T-helper 2 cell treated with Interferon-gamma antibody and Interleukin-4, amounts not matched to agents 5 μg/mL and 100 μg/mL, for 36 hours (primary cell): ENCODE results near the gene A3GALT2.

Experiments
- DNase-seq: peaks from one replicate; pipeline ENCODE4 v3.0.0; 2021; ENCODE audit warnings: low spot score
- H3K27ac Mint-ChIP-seq: one replicate; pipeline ENCODE4 v1.8.0; 2021; ENCODE audit warnings: mild to moderate bottlenecking, mixed read lengths
- H3K27me3 Mint-ChIP-seq: one replicate; pipeline ENCODE4 v1.8.0; 2021; ENCODE audit warnings: low read depth, mixed read lengths
- H3K36me3 Mint-ChIP-seq: one replicate; pipeline ENCODE4 v1.8.0; 2021; ENCODE audit warnings: low read depth, mixed read lengths
- H3K4me1 Mint-ChIP-seq: one replicate; pipeline ENCODE4 v1.8.0; 2021; ENCODE audit warnings: low read depth, mixed read lengths
- H3K4me3 Mint-ChIP-seq: one replicate; pipeline ENCODE4 v1.8.0; 2022; ENCODE audit warnings: mild to moderate bottlenecking, moderate library complexity, mixed read lengths
- H3K9me3 Mint-ChIP-seq: one replicate; pipeline ENCODE4 v1.8.0; 2021; ENCODE audit warnings: mixed read lengths

A3GALT2 gene

GRCh38 chr1:33346927-33347649 is 26.2 kb upstream of the A3GALT2 start:
- H3K27ac Mint-ChIP-seq, result peak overlapping the region; percentile 71
- H3K4me3 Mint-ChIP-seq, result peak overlapping the region; percentile 89
- peaks cover 3% of the 10 kb centered on the region for H3K27me3 Mint-ChIP-seq
- H3K36me3 Mint-ChIP-seq, result peaks cover 28% of the 10 kb centered on the region
- DNase-seq, result no peak
- H3K4me1 Mint-ChIP-seq, result peaks cover 48% of the 10 kb centered on the region
- no peaks in the 10 kb centered on the region for H3K9me3 Mint-ChIP-seq

- H3K4me3 Mint-ChIP-seq, result peak overlapping the region; percentile 89
- no peak for DNase-seq
- peaks cover 3% of the 10 kb centered on the region for H3K27me3 Mint-ChIP-seq
- H3K9me3 Mint-ChIP-seq, result no peaks in the 10 kb centered on the region
- H3K27ac Mint-ChIP-seq, result peak overlapping the region; percentile 71
- peaks cover 48% of the 10 kb centered on the region for H3K4me1 Mint-ChIP-seq
- peaks cover 28% of the 10 kb centered on the region for H3K36me3 Mint-ChIP-seq
These were observed 25.6 kb upstream of the A3GALT2 start for GRCh38 chr1:33346533-33346926.

GRCh38 chr1:33344896-33345560 is 24.1 kb upstream of the A3GALT2 start:
- no peak for DNase-seq
- Mint-ChIP-seq H3K9me3 (no peaks in the 10 kb centered on the region), H3K27me3 (no peaks in the 10 kb centered on the region)

GRCh38 chr1:33343539-33343938 is 22.6 kb upstream of the A3GALT2 start:
- H3K4me3 Mint-ChIP-seq, result no peak overlapping the region
- no peak overlapping the region for H3K27ac Mint-ChIP-seq
- H3K4me1 Mint-ChIP-seq, result peaks cover 37% of the 10 kb centered on the region
- DNase-seq, result no peak
- no peaks in the 10 kb centered on the region for H3K9me3 Mint-ChIP-seq
- H3K27me3 Mint-ChIP-seq, result no peaks in the 10 kb centered on the region
- H3K36me3 Mint-ChIP-seq, result peaks cover 34% of the 10 kb centered on the region

More at GRCh38 chr1:33344896-33345560, 24.1 kb upstream of the A3GALT2 start:
- no peak overlapping the region for H3K27ac Mint-ChIP-seq
- H3K4me3 Mint-ChIP-seq, result no peak overlapping the region
- H3K36me3 Mint-ChIP-seq, result peaks cover 34% of the 10 kb centered on the region
- peaks cover 35% of the 10 kb centered on the region for H3K4me1 Mint-ChIP-seq

- no peak overlapping the region for H3K27ac Mint-ChIP-seq
- peaks cover 33% of the 10 kb centered on the region for H3K4me1 Mint-ChIP-seq
- peaks cover 29% of the 10 kb centered on the region for H3K36me3 Mint-ChIP-seq
- no peaks in the 10 kb centered on the region for H3K27me3 Mint-ChIP-seq
- DNase-seq, result no peak
- no peak overlapping the region for H3K4me3 Mint-ChIP-seq
- H3K9me3 Mint-ChIP-seq, result no peaks in the 10 kb centered on the region
These were observed 21.3 kb upstream of the A3GALT2 start for GRCh38 chr1:33342041-33342723.

GRCh38 chr1:33341190-33341589 is 20.3 kb upstream of the A3GALT2 start:
- DNase-seq, result no peak
- H3K9me3 Mint-ChIP-seq, result no peaks in the 10 kb centered on the region
- H3K27ac Mint-ChIP-seq, result no peak overlapping the region
- no peaks in the 10 kb centered on the region for H3K27me3 Mint-ChIP-seq
- H3K36me3 Mint-ChIP-seq, result peaks cover 20% of the 10 kb centered on the region
- H3K4me1 Mint-ChIP-seq, result peaks cover 23% of the 10 kb centered on the region
- no peak overlapping the region for H3K4me3 Mint-ChIP-seq

- H3K27me3 Mint-ChIP-seq, result no peaks in the 10 kb centered on the region
- no peak overlapping the region for H3K27ac Mint-ChIP-seq
- peaks cover 24% of the 10 kb centered on the region for H3K4me1 Mint-ChIP-seq
- H3K4me3 Mint-ChIP-seq, result no peak overlapping the region
- H3K36me3 Mint-ChIP-seq, result peaks cover 17% of the 10 kb centered on the region
- DNase-seq, result no peak
- H3K9me3 Mint-ChIP-seq, result no peaks in the 10 kb centered on the region
These were observed 18.5 kb upstream of the A3GALT2 start for GRCh38 chr1:33339413-33339812.

GRCh38 chr1:33338440-33339211 is 17.7 kb upstream of the A3GALT2 start:
- no peak overlapping the region for H3K27ac Mint-ChIP-seq
- peaks cover 17% of the 10 kb centered on the region for H3K36me3 Mint-ChIP-seq
- H3K4me3 Mint-ChIP-seq, result no peak overlapping the region
- peaks cover 18% of the 10 kb centered on the region for H3K4me1 Mint-ChIP-seq
- no peaks in the 10 kb centered on the region for H3K9me3 Mint-ChIP-seq
- DNase-seq, result no peak
- H3K27me3 Mint-ChIP-seq, result no peaks in the 10 kb centered on the region

GRCh38 chr1:33338048-33338439 is 17.1 kb upstream of the A3GALT2 start:
- H3K9me3 Mint-ChIP-seq, result no peaks in the 10 kb centered on the region
- H3K4me1 Mint-ChIP-seq, result peaks cover 16% of the 10 kb centered on the region
- H3K27ac Mint-ChIP-seq, result peak overlapping the region; percentile 10
- H3K27me3 Mint-ChIP-seq, result no peaks in the 10 kb centered on the region
- DNase-seq, result no peak
- H3K4me3 Mint-ChIP-seq, result no peak overlapping the region
- peaks cover 18% of the 10 kb centered on the region for H3K36me3 Mint-ChIP-seq

- Mint-ChIP-seq H3K36me3 (peaks cover 18% of the 10 kb centered on the region), H3K27ac (no peak overlapping the region), H3K4me3 (no peak overlapping the region), H3K4me1 (peaks cover 13% of the 10 kb centered on the region), H3K9me3 (no peaks in the 10 kb centered on the region), H3K27me3 (no peaks in the 10 kb centered on the region)
- no peak for DNase-seq
These were observed 16.5 kb upstream of the A3GALT2 start for GRCh38 chr1:33337441-33337840.

- Mint-ChIP-seq H3K27ac (no peak overlapping the region), H3K36me3 (peaks cover 26% of the 10 kb centered on the region), H3K27me3 (no peaks in the 10 kb centered on the region), H3K9me3 (no peaks in the 10 kb centered on the region), H3K4me1 (peaks cover 13% of the 10 kb centered on the region), H3K4me3 (no peak overlapping the region)
- DNase-seq, result no peak
These were observed 15.7 kb upstream of the A3GALT2 start for GRCh38 chr1:33336580-33336979.

- no peak for DNase-seq
- no peak overlapping the region for H3K4me3 Mint-ChIP-seq
- H3K27me3 Mint-ChIP-seq, result no peaks in the 10 kb centered on the region
- H3K4me1 Mint-ChIP-seq, result peaks cover 13% of the 10 kb centered on the region
- H3K27ac Mint-ChIP-seq, result no peak overlapping the region
- H3K36me3 Mint-ChIP-seq, result peaks cover 22% of the 10 kb centered on the region
- H3K9me3 Mint-ChIP-seq, result no peaks in the 10 kb centered on the region
These were observed 14.1 kb upstream of the A3GALT2 start for GRCh38 chr1:33335020-33335419.

- H3K4me3 Mint-ChIP-seq, result no peak overlapping the region
- no peaks in the 10 kb centered on the region for H3K9me3 Mint-ChIP-seq
- H3K36me3 Mint-ChIP-seq, result peaks cover 27% of the 10 kb centered on the region
- H3K4me1 Mint-ChIP-seq, result peaks cover 13% of the 10 kb centered on the region
- H3K27me3 Mint-ChIP-seq, result no peaks in the 10 kb centered on the region
- no peak for DNase-seq
- H3K27ac Mint-ChIP-seq, result no peak overlapping the region
These were observed 13.2 kb upstream of the A3GALT2 start for GRCh38 chr1:33334081-33334552.
